Stimulated activated CD4-positive, alpha-beta T cell treated with anti-CD3 and anti-CD28 coated beads, Interleukin-15, amount 100 ng/mL, for 48 hours (primary cell): ENCODE results near the gene MAGEB16.

Experiments
- DNase-seq, 2 donors: peaks; one replicate each; pipeline ENCODE4 v3.0.0-alpha.2; 2020; ENCODE audit warnings: low read depth in 2 of 2

Gene MAGEB16

DNA sequence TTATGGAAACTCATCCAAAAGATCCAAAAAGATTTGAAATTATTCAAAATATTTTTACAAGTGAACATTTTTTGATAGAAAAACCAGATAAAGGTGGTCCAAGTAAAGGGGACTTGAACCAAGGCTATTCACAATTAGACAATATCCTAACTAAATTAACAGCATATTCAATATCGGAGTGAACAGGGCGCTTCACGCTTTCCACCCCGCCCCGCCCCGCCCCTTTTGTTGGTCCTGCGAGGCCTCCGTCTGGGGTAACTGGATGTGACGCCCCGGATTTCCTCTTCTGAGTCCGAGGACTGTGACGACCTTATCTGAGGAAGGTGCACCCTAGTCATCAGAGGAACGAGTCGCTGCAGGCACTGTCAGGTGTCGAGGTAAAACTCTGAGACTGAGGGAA, at the start of gene MAGEB16:
MAGEB16 (plus strand) TSS at position 301 of the 400 bp plus-strand sequence. CDS start 3,855 bp downstream, outside the sequence.
- DNase-seq = no peak

DNA sequence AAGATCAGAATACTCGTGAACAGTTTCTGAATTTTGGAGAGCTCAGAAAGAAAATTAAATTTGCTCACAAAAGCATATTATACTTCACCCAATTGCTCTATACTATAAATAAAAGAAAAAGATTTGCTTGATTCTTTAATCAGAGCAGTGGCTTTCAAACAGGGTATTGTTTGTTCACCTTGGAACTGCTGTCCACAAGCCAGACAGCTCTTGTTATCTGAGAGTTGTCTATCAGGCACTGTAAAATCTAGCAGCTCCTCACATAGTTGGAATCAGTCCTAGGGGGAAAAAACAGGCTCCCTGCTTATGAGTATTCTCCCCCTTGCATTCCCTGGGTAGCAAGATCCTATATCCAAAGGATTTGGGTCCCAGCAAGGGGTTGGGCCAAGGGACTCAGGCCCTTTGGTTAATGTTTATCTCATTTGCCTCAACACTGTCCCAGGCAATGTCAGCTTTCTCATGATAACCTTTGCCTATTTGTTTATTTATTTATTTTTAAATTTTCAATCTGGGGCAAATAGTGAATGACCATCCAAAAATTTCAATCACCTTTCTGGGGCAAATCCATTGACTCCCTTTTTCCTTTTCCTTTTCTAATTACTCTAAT, 24.1 kb upstream of the MAGEB16 start:
- DNase-seq = no peak

DNA sequence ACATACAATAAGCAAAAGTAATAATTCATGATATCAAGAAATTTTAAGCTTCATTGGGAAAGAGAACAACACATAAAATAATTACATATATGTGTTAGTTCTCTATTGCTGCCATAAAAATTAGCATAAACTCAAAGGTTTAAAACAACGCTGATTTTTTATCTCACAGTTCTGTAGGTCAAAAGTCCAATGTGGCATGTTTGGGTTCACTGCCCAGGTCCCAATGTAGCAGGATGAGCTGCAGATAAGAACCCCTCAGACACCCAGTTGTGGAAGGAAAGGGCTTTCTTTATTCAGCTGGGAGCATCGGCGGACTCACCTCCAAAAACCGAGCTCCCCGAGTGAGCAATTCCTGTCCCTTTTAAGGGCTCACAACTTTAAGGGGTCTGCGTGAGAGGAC, 13.1 kb upstream of the MAGEB16 start:
- no peak for DNase-seq

DNA sequence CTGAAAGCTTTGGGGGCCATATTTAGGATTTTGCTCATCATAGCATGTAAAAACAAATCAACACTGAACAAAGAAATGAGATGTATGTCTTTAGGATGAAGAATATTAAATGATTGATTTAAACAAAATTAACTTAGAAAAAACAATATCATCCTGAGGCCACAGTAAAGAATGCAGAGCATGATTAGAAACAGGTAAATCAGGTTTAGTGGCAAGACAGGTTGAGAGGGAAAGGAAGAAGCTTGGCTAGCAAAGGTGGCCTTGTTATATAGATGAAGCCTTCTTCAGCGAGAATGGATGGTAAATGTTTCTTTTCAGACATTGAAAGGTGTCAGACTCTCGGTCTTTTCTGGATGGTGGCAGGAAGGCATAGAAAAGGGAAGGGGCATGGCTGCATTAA, 11.9 kb upstream of the MAGEB16 start:
- DNase-seq = no peak

DNA sequence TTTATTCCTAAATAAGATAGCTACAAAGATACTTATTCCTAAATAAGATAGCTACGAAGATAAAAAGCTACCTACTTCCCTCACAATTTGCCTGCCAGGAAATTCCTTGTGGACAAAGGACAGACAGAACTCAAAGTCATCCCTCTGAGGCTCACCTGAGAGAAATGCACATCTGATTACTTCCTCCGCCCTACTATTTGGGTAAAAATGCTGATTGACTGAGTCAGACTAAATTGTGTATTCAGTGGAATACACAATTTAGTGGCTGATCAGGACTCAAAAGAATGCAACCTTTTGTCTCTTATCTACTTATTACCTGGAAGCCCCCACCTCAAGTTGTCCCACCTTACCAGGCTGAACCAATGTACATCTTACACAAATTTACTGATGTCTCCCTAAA, 10.3 kb upstream of the MAGEB16 start:
- DNase-seq = no peak

DNA sequence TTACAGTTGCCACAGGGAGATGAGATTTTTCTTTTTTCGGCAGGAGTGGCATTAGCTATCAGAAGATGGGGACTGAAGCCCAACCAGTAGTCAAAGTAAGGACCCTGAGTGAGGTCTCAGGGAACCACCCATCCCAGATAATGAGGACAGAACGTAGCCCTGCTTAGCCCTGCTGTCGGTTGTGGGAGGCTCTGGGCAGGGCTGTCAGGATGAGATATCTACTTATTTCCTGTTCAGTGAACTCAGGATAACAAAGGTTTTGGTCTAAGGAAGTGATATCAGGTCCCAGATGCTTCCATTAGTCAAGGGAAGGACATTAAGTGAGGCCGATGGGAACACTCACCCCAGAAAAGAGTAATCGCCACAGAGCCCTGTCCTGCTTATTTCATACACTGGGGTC, 2.3 kb downstream of the MAGEB16 start:
- DNase-seq = no peak

DNA sequence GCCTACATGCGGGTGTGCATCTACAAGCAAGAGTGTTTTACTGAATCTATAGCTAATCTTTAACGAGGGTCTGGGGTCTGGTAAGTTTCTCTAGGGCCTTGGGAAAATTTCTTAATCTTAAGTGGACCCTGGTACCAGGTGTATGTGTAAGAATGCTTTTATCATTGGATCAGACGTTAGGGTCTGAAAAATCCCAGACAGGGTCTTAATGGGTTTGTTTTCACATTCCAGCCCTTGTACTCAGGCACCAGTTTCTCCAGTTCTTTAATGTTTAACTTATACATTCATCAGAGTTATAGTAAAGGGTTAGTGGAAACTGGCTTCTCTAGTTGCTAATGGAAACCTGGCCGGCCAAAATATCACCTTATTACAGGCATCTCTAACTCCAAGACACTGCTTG, 11.6 kb downstream of the MAGEB16 start:
- no peak for DNase-seq

DNA sequence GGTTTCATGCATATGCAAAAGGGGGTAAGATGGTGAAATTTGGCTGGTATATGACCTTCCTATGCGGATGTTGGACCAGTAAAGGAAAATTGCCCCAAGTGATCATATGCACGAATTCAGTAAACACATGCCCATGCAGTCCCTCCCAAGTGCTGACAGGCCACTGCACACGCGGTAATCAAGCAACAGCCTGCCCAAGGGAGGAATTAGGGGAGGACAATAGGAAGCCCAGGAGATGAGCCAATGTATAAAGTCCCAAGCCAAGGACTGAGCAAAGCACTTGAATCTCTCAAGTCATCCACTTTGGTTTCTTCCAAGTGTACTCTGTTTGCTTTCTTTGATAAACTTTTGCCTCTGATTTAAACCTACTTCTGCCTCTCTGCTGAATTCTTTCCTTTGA, 21.1 kb downstream of the MAGEB16 start:
- no peak for DNase-seq

DNA sequence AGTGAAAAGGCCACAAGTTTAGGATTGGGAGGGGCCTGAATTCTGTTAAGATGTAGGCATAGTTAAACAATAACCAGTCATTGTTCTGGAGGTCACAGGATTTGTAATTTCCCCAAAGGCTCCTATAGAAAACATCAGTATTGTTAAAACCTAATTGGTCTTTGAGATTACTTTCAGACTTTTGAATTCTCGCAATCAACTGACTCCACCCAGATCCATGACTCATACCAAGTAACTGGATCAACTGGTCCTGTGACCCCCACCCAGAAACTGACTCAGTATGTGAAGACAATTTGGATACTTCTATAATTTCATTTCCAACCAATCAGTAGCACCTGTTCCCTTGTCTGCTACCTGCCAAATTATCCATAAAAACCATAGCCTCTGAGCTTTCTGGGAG, 28.4 kb downstream of the MAGEB16 start:
- DNase-seq = no peak

DNA sequence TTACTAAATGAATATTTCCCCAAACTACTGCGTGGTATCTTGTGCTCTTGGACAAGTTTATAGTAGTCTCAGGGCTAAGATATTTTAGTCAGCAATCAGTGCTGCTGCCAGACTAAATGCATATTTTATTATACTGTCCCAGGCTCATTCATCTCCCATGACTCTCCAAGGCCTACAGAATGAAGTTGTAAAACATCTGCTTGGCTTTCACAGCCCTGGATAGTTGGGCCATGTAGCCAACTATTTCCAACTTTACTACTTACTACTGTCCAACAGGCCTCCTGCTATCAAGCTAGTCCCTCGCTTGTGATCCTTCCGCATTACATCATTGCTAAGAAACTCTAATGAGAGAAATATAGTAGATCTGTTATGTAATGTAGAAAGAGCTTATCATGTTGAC, 31.4 kb downstream of the MAGEB16 start:
- no peak for DNase-seq

DNA sequence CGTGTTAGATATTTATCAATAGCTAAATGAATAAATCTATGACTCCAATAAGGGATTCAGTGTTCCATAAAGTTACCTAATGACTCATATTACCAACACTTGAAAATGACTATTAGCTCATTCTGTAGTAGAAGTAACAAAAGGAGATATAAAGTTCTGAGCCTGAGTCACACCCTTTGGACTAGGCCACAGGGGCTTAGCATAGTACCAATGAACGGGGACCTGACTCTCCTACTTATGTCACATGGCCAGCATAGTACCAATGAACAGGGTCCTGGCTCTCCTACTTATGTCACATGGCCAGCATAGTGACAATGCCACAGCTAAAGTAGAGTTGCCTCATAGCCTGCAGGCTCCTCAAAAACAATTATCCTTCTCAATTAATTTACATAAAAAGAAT, 43.7 kb downstream of the MAGEB16 start:
- DNase-seq = no peak

DNA sequence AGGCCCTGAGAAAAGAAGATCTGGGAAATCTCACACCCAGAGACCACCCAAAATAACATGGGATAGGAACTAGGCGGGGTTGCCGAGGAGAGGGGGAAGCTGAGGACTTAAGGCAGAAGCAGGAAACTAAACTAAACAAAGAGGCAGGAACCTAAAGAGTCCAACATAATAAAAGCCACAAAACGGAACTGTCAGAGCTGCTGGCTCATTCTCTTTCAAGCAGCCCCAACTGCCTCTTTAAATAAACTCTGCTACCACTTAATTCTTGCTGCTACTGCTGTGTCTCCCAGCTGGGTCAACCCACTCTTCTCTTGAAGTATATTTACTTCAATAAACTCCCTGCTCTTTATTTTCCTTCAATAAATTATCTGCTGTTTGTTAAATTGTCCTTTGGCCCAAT, 44.5 kb downstream of the MAGEB16 start:
- DNase-seq = no peak

DNA sequence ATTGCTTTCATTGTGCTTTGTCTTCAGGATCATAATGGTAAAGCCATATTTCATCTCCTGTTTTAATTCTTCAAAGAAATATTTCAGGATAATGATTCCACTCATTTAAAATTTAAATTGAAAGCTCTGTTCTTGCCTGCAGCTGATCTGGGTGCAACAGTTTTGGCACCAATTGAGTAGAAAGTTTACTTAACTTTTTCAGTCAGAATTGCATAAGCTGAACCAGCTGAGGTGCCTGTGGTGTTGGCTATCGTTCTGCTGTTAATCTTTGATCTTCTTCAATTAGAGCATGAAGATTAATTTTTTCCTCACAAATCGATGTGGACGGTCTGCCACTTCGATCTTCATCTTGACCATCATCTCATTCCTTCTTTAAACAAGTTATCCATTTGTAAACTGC, 49.6 kb downstream of the MAGEB16 start:
- no peak for DNase-seq
